NCI-H1694 treated with DMSO at 0.1 percent for 48 hours (cell line): ENCODE data around the gene ZNF155.
A peak's percentile ranks its signal among the peaks of the same experiment; 100 is the strongest.
"Not testable (repeated sequence)": the region's sequence is repeated elsewhere in the genome, so short reads cannot be mapped to it uniquely, and the experiment has no call there.

ENCODE experiments used
- DNase-seq: peaks from one replicate; lab custom pipeline; 2025; lab: John Stamatoyannopoulos, UW

The ZNF155 gene

DNA sequence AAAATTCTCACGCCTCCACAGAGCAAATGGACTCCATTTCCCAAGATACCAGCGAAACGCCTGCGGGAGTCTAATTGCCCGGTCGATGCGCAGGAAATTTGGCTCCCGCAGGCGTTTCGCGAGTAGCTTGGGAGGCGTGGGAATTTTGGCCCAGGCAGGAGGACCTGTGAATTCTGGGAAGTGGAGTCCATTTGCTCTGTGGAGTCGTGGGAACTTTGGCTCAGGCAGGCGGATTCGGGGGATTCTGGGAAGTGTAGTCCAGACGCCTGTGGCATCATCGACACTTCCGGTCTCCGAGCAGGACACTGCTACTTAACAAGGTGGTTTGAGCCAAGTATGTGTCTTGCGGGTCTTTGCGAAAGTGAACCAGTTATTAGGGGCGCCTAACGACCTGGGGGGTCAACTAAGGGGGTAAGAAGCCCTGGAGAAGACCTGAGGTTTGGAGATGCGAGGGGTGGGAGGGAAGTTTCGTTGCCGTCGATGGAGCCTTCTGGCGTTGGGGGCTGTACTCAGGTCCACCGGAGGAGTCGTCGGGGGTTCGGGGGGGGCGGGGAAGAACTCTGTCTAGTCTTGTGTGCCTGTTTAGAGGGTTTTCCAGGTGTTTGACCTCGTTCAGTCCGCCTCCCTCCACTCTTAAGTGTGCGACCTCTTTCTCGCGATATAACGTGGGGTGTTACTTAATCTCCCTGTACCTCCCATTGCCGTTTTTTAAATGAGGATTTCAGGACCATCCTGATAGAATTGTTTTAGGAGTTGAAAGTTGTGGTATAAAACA lies at the start of gene ZNF155:
Gene ZNF155 (plus strand): TSS at position 277 of the 775 bp plus-strand sequence. CDS start 4,356 bp downstream, outside the sequence.
- peak; percentile 93 for DNase-seq

DNA sequence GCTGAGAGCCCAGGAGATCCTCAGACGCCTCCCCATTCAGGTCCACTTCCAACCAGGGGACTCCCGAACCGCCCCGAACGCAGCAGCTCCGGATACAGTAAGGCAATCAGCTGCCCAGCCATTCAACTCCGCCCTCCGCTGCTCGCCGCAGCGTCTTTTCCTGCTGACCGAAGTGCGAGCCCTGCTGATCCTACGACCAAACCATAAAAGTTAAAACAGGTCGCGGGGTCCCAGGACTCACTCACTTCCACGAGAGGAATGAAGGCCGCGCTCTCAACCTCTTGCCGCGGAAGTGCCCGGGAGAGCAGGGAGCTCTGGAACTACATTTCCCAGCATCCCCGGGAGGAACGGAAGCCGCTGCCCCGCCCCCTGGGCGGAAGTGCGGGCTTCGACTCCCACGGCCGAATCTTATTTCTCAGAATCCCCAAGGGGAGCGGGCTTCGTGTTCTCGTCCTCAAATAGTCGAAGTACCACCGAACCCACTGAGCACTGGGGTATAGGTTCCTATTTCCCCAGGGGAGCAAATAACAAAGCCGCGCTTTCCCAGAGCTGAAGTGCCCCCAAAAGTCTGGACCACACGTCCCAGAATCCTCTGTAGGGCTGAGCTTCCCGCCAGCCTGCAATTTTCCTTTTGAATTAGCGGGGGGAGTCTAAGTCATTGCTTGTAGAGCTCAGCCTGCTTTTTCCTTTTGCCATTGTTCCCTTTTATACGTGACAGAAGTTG lies 48.8 kb upstream of the ZNF155 start, which contains the start of gene ZNF45:
Gene ZNF45 (minus strand): TSS at position 298 of the 724 bp plus-strand sequence. CDS start 13,097 bp downstream, outside the sequence.
- peak; percentile 77 for DNase-seq

DNA sequence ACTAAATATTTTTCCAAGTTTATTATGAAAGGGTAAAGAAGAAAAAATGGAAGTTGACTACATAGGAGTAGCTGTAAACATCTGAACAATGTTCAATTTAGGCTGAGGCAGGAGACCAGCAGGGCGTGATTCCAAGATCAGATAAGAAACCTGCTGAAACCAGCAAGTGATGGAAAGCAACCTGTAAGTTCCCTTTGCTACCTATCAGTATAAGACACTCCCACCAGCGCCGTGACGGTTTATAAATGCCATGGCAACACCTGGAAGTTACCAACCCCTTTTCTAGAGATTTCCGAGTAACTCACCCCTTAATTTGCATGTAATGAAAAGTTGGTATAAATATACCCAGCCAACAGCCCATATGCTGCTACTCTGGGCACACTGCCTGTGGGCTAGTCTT lies 47.8 kb upstream of the ZNF155 start:
- DNase-seq = no peak

DNA sequence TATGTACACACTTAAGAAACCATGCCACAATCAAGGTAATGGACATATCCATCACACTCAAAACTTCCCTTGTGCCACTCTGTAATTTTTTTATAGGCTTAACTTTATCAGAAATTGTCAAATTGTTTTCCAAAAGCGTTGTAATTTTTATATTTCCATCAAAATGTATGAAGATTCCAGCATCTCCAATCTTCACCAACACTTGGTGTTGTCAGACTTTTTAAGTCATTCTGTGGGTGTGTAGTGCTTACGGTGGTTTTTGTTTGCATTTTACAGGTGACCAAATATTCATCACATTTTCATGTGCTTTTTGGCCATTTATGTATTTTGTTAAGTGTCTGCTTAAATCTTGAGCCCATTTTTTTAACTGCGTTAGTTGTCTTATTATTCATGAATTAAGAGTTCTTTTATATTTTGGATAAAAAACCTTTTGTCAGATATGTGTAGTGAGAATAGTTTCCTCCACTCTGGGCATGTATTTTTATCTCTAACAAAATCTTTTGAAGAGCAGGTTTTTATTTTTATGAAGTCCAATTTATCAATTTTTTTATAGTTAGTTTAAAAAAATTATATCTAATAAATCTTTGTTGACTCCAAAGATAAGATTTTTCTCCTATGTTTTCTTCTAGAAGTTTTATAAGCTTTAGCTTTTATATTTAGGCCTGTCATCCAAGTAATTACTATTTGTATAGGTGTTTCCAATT lies 44.3 kb upstream of the ZNF155 start:
- no peak for DNase-seq

DNA sequence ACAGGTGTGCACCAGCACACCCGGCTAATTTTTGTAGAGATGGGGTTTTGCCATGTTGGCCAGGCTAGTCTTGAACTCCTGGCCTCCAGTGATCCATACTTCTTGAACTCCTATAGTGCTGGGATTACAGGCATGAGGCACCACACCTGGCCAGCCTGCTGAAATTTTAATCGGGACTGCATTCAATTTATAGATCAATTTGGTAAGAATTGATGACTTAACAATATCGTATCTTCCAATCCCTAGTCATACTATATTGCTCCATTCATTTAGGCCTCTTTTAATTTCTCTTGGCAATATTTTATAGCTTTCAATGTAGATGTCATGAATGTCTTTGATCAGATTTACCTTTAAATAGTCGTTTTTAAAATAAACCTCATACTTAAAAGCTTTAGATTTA lies 43.3 kb upstream of the ZNF155 start:
- DNase-seq = no peak

DNA sequence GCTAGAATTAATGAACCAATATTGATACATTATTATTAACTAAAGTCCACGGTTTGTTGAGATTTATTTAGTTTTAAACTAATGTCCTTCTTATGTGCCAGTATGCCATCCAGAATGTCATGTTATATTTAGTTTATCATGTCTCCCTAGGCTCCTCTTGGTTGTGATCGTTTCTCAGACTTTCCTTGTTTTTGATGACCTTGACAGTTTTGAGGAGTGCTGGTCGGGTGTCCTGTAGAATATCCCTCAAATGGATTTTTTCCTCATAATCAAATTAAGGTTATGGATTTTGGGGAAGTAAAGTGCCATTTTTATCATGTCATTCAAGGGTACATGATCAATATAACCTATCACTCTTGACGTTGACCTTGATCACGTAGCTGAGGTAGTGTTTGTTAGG lies 42.8 kb upstream of the ZNF155 start:
- no peak for DNase-seq

DNA sequence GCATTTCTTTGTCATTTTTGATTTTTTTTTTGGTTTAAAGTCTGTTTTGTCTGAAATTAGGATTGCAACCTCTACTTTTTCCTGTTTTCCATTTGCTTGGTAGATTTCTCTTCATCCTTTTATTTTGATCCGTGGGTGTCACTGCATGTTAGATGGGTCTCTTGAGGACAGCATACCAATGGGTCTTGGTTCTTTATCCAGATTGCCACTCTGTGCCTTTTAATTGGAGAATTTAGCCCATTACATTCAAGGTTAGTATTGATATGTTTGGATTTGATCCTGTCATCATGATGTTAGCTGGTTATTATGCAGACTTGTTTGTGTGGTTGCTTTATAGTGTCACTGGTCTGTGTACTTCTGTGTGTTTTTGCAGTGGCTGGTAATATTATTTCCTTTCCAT lies 36.6 kb upstream of the ZNF155 start:
- not testable (repeated sequence) for DNase-seq

DNA sequence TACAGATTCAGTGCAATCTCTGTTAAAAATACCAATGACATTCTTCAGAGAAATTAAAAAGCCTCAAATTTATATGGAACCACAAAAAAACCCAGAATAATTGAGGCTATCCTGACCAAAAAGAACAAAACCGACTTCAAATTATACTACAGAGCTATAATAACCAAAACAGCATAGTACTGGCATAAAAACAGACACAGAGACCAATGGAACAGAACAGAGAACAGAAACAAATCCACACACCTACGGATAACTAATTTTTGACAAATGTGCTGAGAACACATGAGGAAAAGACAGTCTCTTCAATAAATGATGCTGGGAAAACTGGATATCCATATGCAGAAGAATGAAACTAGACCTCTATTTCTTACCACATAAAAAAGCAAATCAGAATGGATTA lies 34.2 kb upstream of the ZNF155 start:
- not testable (repeated sequence) for DNase-seq

DNA sequence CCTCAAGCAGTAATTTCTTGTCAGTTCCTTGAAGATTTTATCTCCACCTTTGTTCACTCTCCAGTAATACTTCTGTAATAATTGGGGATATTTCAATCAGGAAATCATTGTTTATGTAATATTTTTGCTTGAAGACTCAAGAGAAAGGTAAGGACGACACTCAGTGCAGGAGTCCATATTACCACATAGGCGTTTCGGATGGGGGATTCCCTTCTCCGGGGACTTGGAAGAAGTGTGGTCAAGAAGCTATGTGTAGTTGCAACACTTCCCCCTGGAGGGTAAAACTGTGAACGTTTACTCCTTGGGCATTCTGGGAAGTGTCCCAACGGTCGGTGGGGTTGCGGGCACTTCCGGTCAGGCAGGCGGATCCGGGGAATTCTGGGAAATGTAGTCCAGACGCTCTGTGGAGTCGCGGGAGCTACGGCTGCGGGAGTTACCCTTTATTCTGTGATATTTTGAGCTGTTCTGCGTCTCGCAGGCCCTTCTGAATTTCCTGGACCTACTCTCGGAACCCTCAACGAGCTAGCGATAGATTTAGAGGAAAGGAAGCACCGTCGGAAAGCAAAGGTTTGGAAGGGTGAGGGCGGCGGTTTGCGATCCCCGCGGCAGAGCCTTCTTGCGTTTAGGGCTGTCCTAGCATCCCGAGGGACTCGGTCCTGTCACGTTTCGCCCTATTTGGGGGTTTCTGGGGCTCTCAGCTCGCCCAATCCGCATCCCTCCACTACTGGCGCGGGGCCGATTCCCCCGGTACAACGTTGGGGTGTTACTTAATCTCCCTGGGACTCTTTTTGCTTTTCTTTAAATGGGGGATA lies 32.9 kb upstream of the ZNF155 start, which contains the start of gene ZNF221:
Gene ZNF221 (plus strand): TSS at position 395 of the 812 bp plus-strand sequence. CDS start 11,499 bp downstream, outside the sequence.
- DNase-seq = peak; percentile 78

DNA sequence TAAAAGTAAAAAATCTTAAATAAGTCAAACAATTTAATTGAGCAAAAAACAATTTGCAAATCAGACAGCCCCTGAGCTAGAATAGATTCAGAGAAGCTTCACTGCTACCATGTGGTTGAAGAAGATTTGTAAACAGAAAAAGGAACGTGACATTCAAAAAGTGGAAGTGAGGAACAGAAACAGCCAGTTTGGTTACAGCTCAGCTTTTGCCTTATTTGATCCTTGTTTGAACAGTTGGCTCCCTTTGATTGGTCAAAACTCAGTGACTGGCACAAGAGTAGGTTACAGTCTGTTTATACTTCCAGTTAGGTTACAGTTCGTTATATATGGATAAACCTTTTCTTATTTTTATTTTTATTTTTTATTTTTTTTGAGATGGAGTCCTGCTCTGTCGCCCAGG lies 27.2 kb upstream of the ZNF155 start:
- DNase-seq = no peak

DNA sequence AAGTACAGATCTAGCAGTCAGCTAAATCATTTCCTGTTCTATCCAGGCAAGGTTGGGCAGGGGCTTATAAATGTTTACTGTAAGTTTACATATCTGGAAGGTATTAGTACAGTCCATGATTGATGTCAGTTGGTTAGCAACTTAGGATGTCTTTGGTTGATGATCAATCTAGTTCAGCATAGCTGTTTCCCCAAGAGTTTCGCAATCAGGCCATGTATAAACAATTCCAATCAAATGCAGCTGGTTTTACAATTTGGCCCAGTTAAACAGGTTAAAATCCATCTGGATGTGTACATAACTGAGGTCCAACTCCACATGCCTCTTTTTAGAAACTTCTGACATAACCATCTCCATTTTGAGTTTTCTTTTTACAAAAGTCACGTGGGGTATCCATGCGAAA lies 26.1 kb upstream of the ZNF155 start:
- no peak for DNase-seq

DNA sequence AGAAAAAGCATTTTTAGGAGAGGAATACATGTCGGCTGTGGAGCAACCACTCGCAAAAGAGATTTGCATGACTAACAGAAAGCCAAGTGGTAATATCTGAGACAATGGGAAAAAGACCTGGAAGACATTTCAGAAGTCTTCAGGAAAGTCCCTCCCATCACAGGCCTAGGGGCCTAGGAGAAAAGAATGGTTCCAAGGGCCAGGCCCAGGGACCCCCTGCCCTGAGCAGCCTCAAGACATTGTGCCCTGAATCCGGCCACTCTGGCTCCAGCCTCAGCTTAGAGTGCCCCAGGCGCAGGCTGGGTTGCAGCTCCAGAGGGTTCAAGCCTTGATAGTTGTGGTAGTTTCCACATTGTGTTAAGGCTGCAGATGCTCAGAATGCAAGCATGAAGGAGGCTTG lies 23.6 kb upstream of the ZNF155 start:
- DNase-seq = no peak

DNA sequence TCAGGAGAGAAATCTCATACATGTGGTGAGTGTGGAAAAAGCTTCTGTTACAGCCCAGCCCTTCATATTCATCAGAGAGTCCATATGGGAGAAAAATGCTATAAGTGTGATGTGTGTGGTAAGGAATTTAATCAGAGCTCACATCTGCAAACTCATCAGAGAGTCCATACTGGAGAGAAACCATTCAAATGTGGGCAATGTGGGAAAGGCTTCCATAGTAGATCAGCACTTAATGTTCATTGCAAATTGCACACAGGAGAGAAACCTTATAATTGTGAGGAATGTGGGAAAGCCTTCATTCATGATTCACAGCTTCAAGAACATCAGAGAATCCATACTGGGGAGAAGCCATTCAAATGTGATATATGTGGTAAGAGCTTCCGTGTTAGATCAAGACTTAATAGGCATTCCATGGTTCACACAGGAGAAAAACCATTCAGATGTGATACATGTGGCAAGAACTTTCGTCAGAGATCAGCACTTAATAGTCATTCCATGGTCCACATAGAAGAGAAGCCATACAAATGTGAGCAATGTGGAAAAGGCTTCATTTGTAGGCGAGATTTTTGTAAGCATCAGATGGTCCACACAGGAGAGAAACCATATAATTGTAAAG lies 17.8 kb upstream of the ZNF155 start:
- DNase-seq = no peak

DNA sequence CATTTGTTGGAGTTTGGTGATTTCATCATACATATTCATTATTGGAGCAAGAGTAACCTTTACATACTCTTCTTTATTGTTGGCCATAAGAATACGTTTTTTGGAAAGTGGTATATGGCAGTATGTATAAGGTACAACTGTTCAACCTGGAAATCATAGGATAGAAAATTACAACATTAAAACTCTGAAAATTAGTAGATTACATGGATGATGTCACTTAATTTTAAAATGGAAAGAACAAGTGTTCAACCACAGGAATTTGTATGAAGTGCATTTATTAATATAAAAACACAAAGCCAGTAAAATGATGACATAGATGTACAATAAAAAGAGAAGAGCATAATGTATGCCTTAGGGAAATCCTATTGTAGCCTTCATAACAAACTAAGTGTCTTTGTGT lies 7.3 kb upstream of the ZNF155 start:
- DNase-seq = no peak

DNA sequence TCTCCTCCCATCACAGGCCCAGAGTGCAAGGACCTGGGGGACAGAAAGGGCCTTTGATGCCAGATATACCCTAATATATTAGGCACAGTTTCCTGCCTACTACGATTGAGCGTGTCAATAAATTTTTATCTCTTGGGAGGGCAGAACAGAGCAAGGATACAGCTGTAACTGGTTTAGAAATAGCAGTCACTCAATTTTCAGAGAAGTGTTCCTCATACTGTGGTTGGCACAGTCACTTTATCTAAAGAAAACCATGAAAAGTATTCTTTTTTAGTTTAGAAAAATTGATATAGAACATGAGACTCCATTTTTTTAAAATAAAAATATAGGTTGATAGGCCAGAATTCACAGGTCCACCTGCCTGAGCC lies 460 bp upstream of the ZNF155 start:
- DNase-seq = no peak

DNA sequence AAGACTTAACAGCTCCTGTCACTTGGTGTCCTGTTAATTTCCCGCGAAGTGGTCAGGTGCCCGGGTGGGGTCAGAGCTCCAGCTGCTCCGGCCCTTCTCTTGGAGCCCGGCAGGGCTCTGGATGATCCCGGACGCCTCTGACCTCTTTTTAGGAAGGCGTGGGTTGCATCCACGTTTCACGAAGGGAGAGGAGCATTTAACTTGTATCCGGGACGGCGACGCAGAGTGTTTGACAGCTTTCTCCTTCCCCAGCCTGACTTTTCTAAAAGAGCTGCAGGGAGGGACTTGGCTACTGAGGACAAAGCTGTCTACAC lies 656 bp downstream of the ZNF155 start:
- DNase-seq = no peak

DNA sequence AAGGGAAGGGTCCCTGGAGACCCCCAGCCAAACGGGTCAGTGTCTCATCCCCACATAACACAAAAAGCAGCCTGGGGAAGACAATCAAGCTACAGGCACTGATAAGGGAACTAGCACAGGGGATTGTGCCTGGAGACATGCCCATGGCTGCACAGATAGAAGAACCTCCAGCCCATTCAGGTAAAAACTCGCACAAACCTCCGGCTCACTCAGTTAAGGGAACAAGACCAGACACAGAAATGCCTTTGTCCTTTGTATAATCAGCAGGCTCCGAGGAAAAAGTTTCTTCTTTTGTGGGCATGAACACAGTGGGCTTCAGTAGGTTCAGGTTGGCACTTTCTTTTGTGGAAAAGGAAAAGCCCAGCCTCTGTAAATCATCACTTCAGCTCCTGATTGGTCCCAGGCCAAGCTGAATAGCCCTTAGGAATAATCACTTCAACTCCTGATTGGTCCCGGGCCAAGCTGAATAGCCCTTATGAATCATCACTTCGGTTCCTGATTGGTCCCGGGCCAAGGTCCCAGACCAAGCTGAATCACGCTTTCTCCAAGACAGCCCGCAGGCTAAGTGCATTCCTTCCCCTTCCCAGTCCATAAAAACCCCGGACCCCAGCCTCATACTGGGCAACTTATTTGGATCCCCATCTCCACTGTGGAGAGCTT lies 13.8 kb downstream of the ZNF155 start:
- no peak for DNase-seq

DNA sequence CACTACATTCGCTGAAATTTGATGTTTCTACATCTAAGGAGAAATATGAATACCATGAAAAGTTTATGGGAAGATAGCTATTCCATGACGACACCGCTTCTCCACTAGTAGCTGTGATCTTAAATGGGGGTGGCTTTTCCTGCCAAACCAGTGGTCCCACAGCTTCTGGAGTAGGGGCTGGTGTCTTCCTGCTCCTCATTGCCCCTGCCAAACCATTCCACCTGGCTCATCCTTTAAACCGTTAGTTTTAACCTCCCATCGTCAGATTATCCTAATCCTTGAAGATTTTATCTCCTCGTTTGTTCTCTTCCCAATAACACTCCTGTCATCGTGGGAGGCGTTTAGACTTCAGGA lies 18.2 kb downstream of the ZNF155 start:
- DNase-seq = no peak

DNA sequence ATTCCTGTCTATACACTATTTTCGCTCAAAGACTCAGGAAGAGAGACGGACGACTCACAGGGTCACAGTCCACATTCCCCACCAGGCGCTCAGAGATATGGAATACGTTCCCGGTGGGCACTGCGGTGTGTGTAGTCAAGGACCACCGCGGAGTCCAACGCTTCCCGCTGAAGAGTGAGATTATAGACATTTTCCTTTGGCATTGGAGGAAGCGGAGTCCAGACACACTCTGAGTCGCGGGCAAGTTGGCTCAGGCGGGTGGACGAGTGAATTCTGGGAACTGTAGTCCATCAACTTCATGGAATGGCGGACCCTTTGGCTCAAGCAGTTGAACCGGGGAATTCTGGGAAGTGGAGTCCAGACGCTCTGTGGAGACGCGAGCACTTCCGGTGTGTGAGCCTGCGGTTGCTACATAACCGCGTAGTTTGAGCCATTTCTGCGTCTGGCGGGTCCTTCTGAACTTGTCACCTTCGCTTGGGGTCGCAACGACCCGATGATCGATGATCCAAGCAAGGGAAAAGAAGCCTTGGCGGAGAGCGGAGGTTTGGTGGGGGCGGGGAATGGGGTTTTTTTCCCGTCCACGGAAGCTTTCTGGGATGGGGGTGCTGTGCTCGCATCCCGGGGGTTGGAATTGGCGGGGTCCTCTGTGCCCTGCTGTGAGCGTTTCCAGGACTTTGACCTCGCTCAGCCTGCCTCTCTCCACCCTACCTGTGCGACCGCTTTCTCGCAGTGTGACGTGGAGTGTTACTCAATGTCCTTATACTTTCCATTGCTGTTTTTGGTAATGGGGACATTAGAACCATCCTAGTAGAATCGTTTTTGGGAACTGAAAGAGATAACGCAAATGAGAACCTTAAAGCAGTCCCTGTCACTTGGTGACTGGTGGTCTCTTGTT lies 18.8 kb downstream of the ZNF155 start, which contains the start of gene ZNF230:
Gene ZNF230 (plus strand): TSS at position 392 of the 895 bp plus-strand sequence. CDS start 4,122 bp downstream, outside the sequence.
- peak; percentile 92 for DNase-seq

DNA sequence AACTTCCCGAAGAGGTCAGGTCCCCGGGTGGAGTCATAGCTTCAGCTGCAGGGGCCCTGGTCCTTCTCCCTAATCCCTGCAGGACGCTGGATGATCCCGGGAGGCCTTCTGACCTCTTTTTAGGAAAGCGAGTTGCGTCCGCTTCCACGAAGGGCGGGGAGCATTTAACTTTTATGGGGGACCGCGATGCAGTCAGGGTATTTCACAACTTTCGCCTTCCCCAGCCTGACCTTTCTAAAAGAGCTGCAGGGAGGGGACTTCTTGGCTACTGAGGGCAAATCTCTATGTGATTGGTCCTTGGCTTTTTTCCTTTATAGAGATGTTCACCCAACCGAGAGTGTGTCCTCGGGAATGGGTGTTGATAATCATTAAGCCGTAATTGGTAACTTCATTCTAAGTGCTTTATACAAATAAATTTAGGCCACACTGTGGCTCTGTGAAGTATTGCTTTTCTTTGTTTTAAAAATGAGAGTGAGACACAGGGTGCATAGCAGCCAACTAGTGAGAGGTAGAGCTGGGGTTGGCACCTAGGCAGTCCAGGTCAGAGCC lies 19.5 kb downstream of the ZNF155 start:
- DNase-seq = no peak
